Measurements from ENCODE around the gene PSMA2.

Gene PSMA2

GRCh38 chr7:42976371-42976770, 44.4 kb upstream of the PSMA2 start:
- Histone ChIP-seq H3K4me3 (ENCODE audit: low read depth in 1 of 2, low read length in 1 of 2) (no peak overlapping the region), H3K36me3 (no peaks in the 10 kb centered on the region), H3K9me3 (no peaks in the 10 kb centered on the region), H3K27ac (no peak overlapping the region), H3K27me3 (no peaks in the 10 kb centered on the region), H3K4me1 (ENCODE audit: control insufficient read depth in 1 of 2, insufficient read depth in 1 of 2, low read depth in 1 of 2, low read length in 1 of 2) (no peaks in the 10 kb centered on the region)
- no peak for TF ChIP-seq CTCF (IDR thresholded peaks at IDR 0.05)

GRCh38 chr7:42972699-42973500, 40.9 kb upstream of the PSMA2 start:
- Histone ChIP-seq H3K36me3 (no peaks in the 10 kb centered on the region), H3K4me1 (ENCODE audit: control insufficient read depth in 1 of 2, insufficient read depth in 1 of 2, low read depth in 1 of 2, low read length in 1 of 2) (no peaks in the 10 kb centered on the region), H3K9me3 (no peaks in the 10 kb centered on the region), H3K4me3 (ENCODE audit: low read depth in 1 of 2, low read length in 1 of 2) (no peak overlapping the region), H3K27ac (no peak overlapping the region), H3K27me3 (no peaks in the 10 kb centered on the region)
- no peak for TF ChIP-seq CTCF (IDR thresholded peaks at IDR 0.05)

GRCh38 chr7:42967391-42967790, 35.4 kb upstream of the PSMA2 start:
- Histone ChIP-seq H3K36me3 (no peaks in the 10 kb centered on the region), H3K27me3 (peaks cover 5% of the 10 kb centered on the region), H3K4me3 (ENCODE audit: low read depth in 1 of 2, low read length in 1 of 2) (no peak overlapping the region), H3K9me3 (no peaks in the 10 kb centered on the region), H3K27ac (no peak overlapping the region), H3K4me1 (ENCODE audit: control insufficient read depth in 1 of 2, insufficient read depth in 1 of 2, low read depth in 1 of 2, low read length in 1 of 2) (no peaks in the 10 kb centered on the region)
- no peak for TF ChIP-seq CTCF (IDR thresholded peaks at IDR 0.05)

- no peaks in the 10 kb centered on the region for H3K9me3 ChIP-seq
- no peak overlapping the region for H3K4me3 ChIP-seq (ENCODE audit: low read depth in 1 of 2, low read length in 1 of 2)
- peaks cover 5% of the 10 kb centered on the region for H3K27me3 ChIP-seq
- TF ChIP-seq CTCF (IDR thresholded peaks at IDR 0.05): no peak
- no peaks in the 10 kb centered on the region for H3K36me3 ChIP-seq
- H3K4me1 ChIP-seq (ENCODE audit: control insufficient read depth in 1 of 2, insufficient read depth in 1 of 2, low read depth in 1 of 2, low read length in 1 of 2): no peaks in the 10 kb centered on the region
- no peak overlapping the region for H3K27ac ChIP-seq
Measured at GRCh38 chr7:42964849-42965805, 33.2 kb upstream of the PSMA2 start.

- no peak for TF ChIP-seq CTCF (IDR thresholded peaks at IDR 0.05)
- H3K4me3 ChIP-seq (ENCODE audit: low read depth in 1 of 2, low read length in 1 of 2): no peak overlapping the region
- no peaks in the 10 kb centered on the region for H3K36me3 ChIP-seq
- no peaks in the 10 kb centered on the region for H3K9me3 ChIP-seq
- no peaks in the 10 kb centered on the region for H3K4me1 ChIP-seq (ENCODE audit: control insufficient read depth in 1 of 2, insufficient read depth in 1 of 2, low read depth in 1 of 2, low read length in 1 of 2)
- H3K27ac ChIP-seq: no peak overlapping the region
- peaks cover 5% of the 10 kb centered on the region for H3K27me3 ChIP-seq
Measured at GRCh38 chr7:42964293-42964692, 32.3 kb upstream of the PSMA2 start.
